Kidney (tissue), 14 donors: ENCODE data around the gene TRIP10. TPM values are rescaled to one million over a fixed set of nuclear protein-coding genes. Genes with fewer than 3 reads are reported as not detected.
A peak's percentile ranks its signal among the peaks of the same experiment; 100 is the strongest.

Experiments
- DNase-seq, 5 donors: peaks; one replicate each; pipeline ENCODE4 v3.0.0-alpha.2; 2013 to 2020
- FAIRE-seq: peaks from 2 replicates; lab custom pipeline; 2012; peaks lifted over from hg19 to GRCh38; lab: Jason Lieb, UNC
- H3K27ac ChIP-seq, 2 donors: one replicate each; pipeline ENCODE4 v1.7.0; 2013; ENCODE audit warnings: low read depth in 2 of 2, low read length in 2 of 2, inconsistent platforms in 1 of 2
- H3K27me3 ChIP-seq: one replicate; pipeline ENCODE4 v1.7.1; 2013; ENCODE audit warnings: low read length, inconsistent platforms; ENCODE audit not compliant: control insufficient read depth, insufficient read depth
- H3K36me3 ChIP-seq, 3 donors: one replicate each; pipeline versions ENCODE4 v1.7.0 to v1.7.1; 2013; ENCODE audit warnings: low read length in 3 of 3, control low read depth in 1 of 3, inconsistent platforms in 1 of 3; ENCODE audit not compliant: insufficient read depth in 3 of 3, control insufficient read depth in 2 of 3
- H3K4me1 ChIP-seq, 3 donors: one replicate each; pipeline versions ENCODE4 v1.7.0 to v1.7.1; 2013; ENCODE audit warnings: low read length in 3 of 3, inconsistent platforms in 1 of 3, low read depth in 1 of 3; ENCODE audit not compliant: control insufficient read depth in 2 of 3, insufficient read depth in 2 of 3
- H3K4me3 ChIP-seq, 3 donors: one replicate each; pipeline versions ENCODE4 v1.7.0 to v1.8.1; 2013; ENCODE audit warnings: low read length in 3 of 3, control low read depth in 1 of 3, inconsistent platforms in 1 of 3
- H3K9ac ChIP-seq, 3 donors: one replicate each; pipeline versions ENCODE4 v1.7.0 to v1.7.1; 2013; ENCODE audit warnings: low read length in 3 of 3, control low read depth in 1 of 3, inconsistent platforms in 1 of 3
- H3K9me3 ChIP-seq, 3 donors: one replicate each; pipeline versions ENCODE4 v1.7.0 to v1.7.1; 2013; ENCODE audit warnings: low read length in 3 of 3, control low read depth in 1 of 3, inconsistent platforms in 1 of 3; ENCODE audit not compliant: control insufficient read depth in 2 of 3, insufficient read depth in 1 of 3
- CTCF ChIP-seq: IDR thresholded peaks from 3 replicates; pipeline ENCODE4 v1.5.1; 2012; ENCODE audit warnings: mild to moderate bottlenecking, moderate library complexity, borderline replicate concordance; ENCODE audit not compliant: insufficient read depth; ENCODE audit errors: extremely low read depth
- intact Hi-C: fragments of 100-400 bp; cut with DNase I; formaldehyde crosslinking; loops from one replicate; pipeline ENCODE4 v1.11.1; 2022
- polyA plus RNA-seq: library from polyadenylated mRNA; stranded (reverse); fragments of 350-450 nt; fragmentation: Illumina TruSeq; extraction: RNeasy Lipid Tissue Mini Kit (QIAGEN cat#74804); gene quantifications from one replicate; pipeline ENCODE4 v1.2.3, GENCODE V29; 2014; ENCODE audit warnings: low read depth, low replicate concordance; ENCODE audit not compliant: insufficient read depth
- total RNA-seq: library from RNA; stranded (reverse); fragmentation: NEBNext Ultra II Directional; extraction: Animal tissue kit (Norgen Biotek cat#: 25700); gene quantifications from one replicate; pipeline ENCODE4 v1.2.1, GENCODE V29; 2021
- donor health status: control.
- donor health status: control.
- donor health status: control.
- donor health status: control.
- donor health status: control.
- donor health status: DM: yes; HTN: yes; CAD: no.
- donor health status: Normal renal cell carcinoma (clear cell type).

TRIP10 gene
- total and polyA plus RNA-seq, 2 donors from 2014 or later: 57.5 to 92.9 TPM

- no peak overlapping the region for H3K27ac ChIP-seq
- peaks cover 11% of the 10 kb centered on the region for H3K27me3 ChIP-seq
- H3K36me3 ChIP-seq: no peaks in the 10 kb centered on the region
- TF ChIP-seq CTCF: no peak
- no peak overlapping the region for H3K9ac ChIP-seq
- no peak overlapping the region for H3K4me3 ChIP-seq
- intact Hi-C loops: no loop called here
- FAIRE-seq (no peak), DNase-seq (peak in 1 of 5 donors; percentile 37)
- H3K9me3 ChIP-seq: no peaks in the 10 kb centered on the region
- no peaks in the 10 kb centered on the region for H3K4me1 ChIP-seq
Observed at GRCh38 chr19:6706633-6706958, 32.9 kb upstream of the TRIP10 start.

GRCh38 chr19:6707011-6707657 is 32.3 kb upstream of the TRIP10 start:
- Histone ChIP-seq H3K27me3 (peaks cover 11% of the 10 kb centered on the region), H3K36me3 (no peaks in the 10 kb centered on the region), H3K27ac (no peak overlapping the region), H3K9ac (no peak overlapping the region), H3K4me1 (no peaks in the 10 kb centered on the region), H3K4me3 (no peak overlapping the region), H3K9me3 (no peaks in the 10 kb centered on the region)
- FAIRE-seq (no peak), DNase-seq (peak in 1 of 5 donors; percentile 71)
- intact Hi-C loops: no loop called here
- TF ChIP-seq CTCF: no peak

GRCh38 chr19:6707658-6708018 is 31.8 kb upstream of the TRIP10 start:
- peaks cover 11% of the 10 kb centered on the region for H3K27me3 ChIP-seq

More at GRCh38 chr19:6707658-6708018, 31.8 kb upstream of the TRIP10 start:
- Histone ChIP-seq H3K27ac (no peak overlapping the region), H3K9ac (no peak overlapping the region), H3K9me3 (no peaks in the 10 kb centered on the region), H3K4me3 (no peak overlapping the region), H3K36me3 (no peaks in the 10 kb centered on the region), H3K4me1 (no peaks in the 10 kb centered on the region)
- FAIRE-seq (no peak), DNase-seq (no peak)
- intact Hi-C loops: no loop called here
- TF ChIP-seq CTCF: no peak
